ENCODE measurements around the gene NECTIN3. TPM values are rescaled to one million over a fixed set of nuclear protein-coding genes. Genes with fewer than 3 reads are reported as not detected.

Gene NECTIN3
- total RNA-seq, 4 donors from 2014 or later, result 27.1 to 40.2 (median 29.1) TPM

DNA sequence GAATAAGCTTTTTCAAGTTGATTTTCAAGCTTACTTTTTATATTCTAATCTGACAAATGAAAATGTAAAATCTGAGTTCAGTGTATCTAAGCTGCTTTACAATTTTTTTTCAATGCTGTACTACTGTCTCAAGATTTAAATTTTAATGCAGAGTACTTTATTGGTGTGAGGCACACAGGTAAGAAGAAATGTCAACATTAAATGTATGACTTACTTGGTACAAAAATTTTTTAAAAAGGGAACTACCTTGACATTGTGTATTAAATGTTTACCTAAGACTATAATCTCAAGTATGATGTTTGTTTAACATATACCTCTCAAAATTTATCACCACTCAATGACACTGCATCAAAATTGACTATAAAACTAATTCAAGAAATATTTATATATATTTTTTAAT lies 62.7 kb downstream of the NECTIN3 start:
- Histone ChIP-seq H3K4me3 (no peak overlapping the region), H3K36me3 (peaks cover 0 to 10% (median 0%) of the 10 kb centered on the region in 3 donors), H3K9me3 (no peaks in the 10 kb centered on the region), H3K27me3 (no peaks in the 10 kb centered on the region), H3K27ac (no peak overlapping the region), H3K4me1 (no peaks in the 10 kb centered on the region)
- no peak for DNase-seq (ENCODE audit: low spot score in 2 of 2)
- TF ChIP-seq, protein P1, sequence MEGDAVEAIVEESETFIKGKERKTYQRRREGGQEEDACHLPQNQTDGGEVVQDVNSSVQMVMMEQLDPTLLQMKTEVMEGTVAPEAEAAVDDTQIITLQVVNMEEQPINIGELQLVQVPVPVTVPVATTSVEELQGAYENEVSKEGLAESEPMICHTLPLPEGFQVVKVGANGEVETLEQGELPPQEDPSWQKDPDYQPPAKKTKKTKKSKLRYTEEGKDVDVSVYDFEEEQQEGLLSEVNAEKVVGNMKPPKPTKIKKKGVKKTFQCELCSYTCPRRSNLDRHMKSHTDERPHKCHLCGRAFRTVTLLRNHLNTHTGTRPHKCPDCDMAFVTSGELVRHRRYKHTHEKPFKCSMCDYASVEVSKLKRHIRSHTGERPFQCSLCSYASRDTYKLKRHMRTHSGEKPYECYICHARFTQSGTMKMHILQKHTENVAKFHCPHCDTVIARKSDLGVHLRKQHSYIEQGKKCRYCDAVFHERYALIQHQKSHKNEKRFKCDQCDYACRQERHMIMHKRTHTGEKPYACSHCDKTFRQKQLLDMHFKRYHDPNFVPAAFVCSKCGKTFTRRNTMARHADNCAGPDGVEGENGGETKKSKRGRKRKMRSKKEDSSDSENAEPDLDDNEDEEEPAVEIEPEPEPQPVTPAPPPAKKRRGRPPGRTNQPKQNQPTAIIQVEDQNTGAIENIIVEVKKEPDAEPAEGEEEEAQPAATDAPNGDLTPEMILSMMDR (IDR thresholded peaks at IDR 0.05), result no peak
- TF ChIP-seq POLR2A (IDR thresholded peaks at IDR 0.05) (no peak), EP300 (IDR thresholded peaks at IDR 0.05) (no peak)

DNA sequence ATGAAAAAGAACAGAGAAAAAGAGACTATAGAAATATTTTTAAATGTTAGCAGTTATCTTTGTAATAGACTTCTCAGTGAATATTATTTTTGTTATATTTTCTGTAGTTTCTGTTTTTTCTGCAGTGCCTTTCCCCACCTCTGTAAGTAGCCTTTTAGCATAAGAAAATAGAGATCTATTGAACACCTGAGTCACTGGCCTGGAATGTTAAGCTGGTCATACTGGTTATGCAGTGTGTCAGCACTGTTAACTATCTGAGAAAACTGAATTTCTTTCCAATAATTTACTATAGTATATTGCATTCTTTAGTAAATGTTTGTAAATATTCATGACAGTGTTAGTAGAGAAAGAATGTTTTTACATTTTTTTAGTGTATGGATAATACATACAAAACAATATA lies 79.8 kb downstream of the NECTIN3 start:
- Histone ChIP-seq H3K9me3 (no peaks in the 10 kb centered on the region), H3K27me3 (no peaks in the 10 kb centered on the region), H3K4me1 (no peaks in the 10 kb centered on the region), H3K4me3 (no peak overlapping the region), H3K27ac (no peak overlapping the region), H3K36me3 (peaks cover 0 to 21% (median 0%) of the 10 kb centered on the region in 3 donors)
- DNase-seq (ENCODE audit: low spot score in 2 of 2), result no peak
- TF ChIP-seq POLR2A (IDR thresholded peaks at IDR 0.05), result no peak
- TF ChIP-seq, protein P1 (IDR thresholded peaks at IDR 0.05), result no peak
- TF ChIP-seq EP300 (IDR thresholded peaks at IDR 0.05), result no peak

DNA sequence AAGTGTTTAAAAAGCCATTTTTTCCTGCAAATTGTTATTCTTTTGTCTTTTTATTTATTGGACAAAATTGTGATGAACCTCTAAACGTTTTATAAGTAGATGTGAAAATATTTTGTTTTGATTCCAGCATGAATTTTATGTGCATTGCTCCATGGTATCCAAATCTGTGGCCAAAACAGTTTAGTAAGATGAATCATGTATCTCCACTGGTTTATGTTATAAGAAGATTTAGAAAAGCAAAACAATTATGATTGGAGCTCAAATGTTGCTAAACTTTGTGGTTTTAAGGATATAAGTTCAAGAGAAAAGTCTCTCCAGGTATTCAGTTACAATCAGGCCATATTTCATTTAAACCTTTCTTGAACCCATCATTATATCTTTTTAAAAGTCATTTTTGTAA lies 80.9 kb downstream of the NECTIN3 start:
- Histone ChIP-seq H3K9me3 (no peaks in the 10 kb centered on the region), H3K36me3 (peaks cover 0 to 21% (median 0%) of the 10 kb centered on the region in 3 donors), H3K27me3 (no peaks in the 10 kb centered on the region), H3K4me1 (no peaks in the 10 kb centered on the region), H3K4me3 (no peak overlapping the region), H3K27ac (no peak overlapping the region)
- TF ChIP-seq, protein P1 (IDR thresholded peaks at IDR 0.05), result no peak
- no peak for TF ChIP-seq EP300 (IDR thresholded peaks at IDR 0.05)
- TF ChIP-seq POLR2A (IDR thresholded peaks at IDR 0.05), result no peak
- DNase-seq (ENCODE audit: low spot score in 2 of 2), result no peak
- 58 to 62% methylated on average over 1 of the region's 1 CpG for WGBS, 2 donors

DNA sequence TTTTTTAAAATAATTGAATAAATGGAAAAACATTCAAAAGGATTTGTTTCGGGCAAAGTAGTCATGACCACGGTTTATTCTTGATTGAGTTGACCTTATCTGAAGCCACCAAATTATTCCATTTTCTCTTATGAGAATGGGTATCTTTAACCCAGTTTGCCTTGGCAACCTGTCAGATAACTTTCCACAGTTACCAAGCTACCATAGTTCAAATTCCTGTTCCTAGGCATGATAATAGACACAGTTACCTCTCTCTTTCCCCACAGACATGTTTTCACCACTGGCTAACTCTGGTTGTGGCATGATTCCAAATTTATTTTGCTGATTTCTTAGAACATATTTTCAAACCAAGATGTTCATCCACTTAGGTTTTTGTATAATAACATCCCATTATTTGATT lies 84.9 kb downstream of the NECTIN3 start:
- peaks cover 0 to 26% (median 0%) of the 10 kb centered on the region in 3 donors for H3K36me3 ChIP-seq

DNA sequence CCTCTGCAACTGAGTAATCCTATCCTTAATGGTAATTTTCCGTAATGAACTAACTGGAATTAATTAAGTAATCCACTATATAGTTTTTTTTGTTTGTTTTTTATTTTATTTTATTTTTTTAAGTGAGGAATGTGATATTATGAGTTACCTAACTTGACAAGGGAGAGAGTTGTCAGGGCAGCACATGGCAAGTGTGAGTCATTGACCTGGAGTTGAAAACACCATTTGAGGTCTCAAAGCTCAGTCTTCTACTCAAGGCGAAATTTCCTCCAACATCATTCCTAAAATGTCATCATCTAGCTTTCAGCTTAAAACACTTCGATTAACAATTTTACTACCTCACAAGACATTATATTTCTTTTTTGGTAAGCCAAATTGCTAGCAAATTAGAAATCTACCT lies 87.8 kb downstream of the NECTIN3 start:
- Histone ChIP-seq H3K27ac (no peak overlapping the region), H3K4me1 (no peaks in the 10 kb centered on the region), H3K27me3 (no peaks in the 10 kb centered on the region), H3K9me3 (no peaks in the 10 kb centered on the region), H3K36me3 (peaks cover 0 to 22% (median 0%) of the 10 kb centered on the region in 3 donors), H3K4me3 (no peak overlapping the region)
- WGBS, 2 donors, result 83 to 91% methylated on average over 3 of the region's 3 CpGs
- TF ChIP-seq, protein P1 (IDR thresholded peaks at IDR 0.05), result no peak
- no peak for TF ChIP-seq POLR2A (IDR thresholded peaks at IDR 0.05)
- no peak for TF ChIP-seq EP300 (IDR thresholded peaks at IDR 0.05)
- DNase-seq (ENCODE audit: low spot score in 2 of 2), result no peak

More for the DNA sequence above, 84.9 kb downstream of the NECTIN3 start:
- Histone ChIP-seq H3K4me3 (no peak overlapping the region), H3K27ac (no peak overlapping the region), H3K4me1 (no peaks in the 10 kb centered on the region), H3K27me3 (no peaks in the 10 kb centered on the region), H3K9me3 (no peaks in the 10 kb centered on the region)
- TF ChIP-seq POLR2A (IDR thresholded peaks at IDR 0.05), result no peak
- WGBS, 2 donors, result 93 to 99% methylated on average over 2 of the region's 2 CpGs
- DNase-seq (ENCODE audit: low spot score in 2 of 2), result no peak

DNA sequence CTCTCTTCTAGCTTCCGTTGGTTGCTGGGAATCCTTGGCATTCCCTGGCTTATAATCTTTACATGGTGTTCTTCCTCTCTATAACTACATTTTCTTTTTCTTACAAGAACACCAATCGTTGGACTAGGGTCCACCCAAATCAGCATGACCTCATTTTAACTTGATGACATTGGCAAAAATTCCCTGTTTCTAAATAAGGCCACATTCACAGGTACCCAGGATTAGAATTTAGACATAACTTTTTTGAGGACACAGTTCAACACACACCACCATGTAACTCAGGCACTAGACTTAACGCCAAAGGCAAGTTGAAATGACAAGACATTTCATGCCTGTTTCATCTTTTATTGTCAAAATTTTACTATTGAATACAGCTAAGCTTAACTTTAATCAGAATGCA lies 93.0 kb downstream of the NECTIN3 start:
- no peak for DNase-seq (ENCODE audit: low spot score in 2 of 2)
- H3K4me1 ChIP-seq, result no peaks in the 10 kb centered on the region
- 90 to 96% methylated on average over 3 of the region's 3 CpGs for whole genome bisulfite sequencing, 2 donors
- H3K4me3 ChIP-seq, result no peak overlapping the region
- no peaks in the 10 kb centered on the region for H3K27me3 ChIP-seq
- H3K9me3 ChIP-seq, result no peaks in the 10 kb centered on the region
- no peak overlapping the region for H3K27ac ChIP-seq
- H3K36me3 ChIP-seq, result peaks cover 0 to 12% (median 0%) of the 10 kb centered on the region in 3 donors
- TF ChIP-seq POLR2A (IDR thresholded peaks at IDR 0.05) (no peak), EP300 (IDR thresholded peaks at IDR 0.05) (no peak)
- TF ChIP-seq, protein P1 (IDR thresholded peaks at IDR 0.05), result no peak

All from tibial nerve (tissue), 4 donors.